Left forelimb (tissue), 1 donor: ENCODE results near the gene TBL2.
"Not testable (repeated sequence)": the region's sequence is repeated elsewhere in the genome, so short reads cannot be mapped to it uniquely, and the experiment has no call there.

Experiments
- DNase-seq: peaks from one replicate; pipeline ENCODE4 v3.0.0-alpha.2; 2018; ENCODE audit warnings: low spot score

The TBL2 gene, protein sequence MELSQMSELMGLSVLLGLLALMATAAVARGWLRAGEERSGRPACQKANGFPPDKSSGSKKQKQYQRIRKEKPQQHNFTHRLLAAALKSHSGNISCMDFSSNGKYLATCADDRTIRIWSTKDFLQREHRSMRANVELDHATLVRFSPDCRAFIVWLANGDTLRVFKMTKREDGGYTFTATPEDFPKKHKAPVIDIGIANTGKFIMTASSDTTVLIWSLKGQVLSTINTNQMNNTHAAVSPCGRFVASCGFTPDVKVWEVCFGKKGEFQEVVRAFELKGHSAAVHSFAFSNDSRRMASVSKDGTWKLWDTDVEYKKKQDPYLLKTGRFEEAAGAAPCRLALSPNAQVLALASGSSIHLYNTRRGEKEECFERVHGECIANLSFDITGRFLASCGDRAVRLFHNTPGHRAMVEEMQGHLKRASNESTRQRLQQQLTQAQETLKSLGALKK

DNA sequence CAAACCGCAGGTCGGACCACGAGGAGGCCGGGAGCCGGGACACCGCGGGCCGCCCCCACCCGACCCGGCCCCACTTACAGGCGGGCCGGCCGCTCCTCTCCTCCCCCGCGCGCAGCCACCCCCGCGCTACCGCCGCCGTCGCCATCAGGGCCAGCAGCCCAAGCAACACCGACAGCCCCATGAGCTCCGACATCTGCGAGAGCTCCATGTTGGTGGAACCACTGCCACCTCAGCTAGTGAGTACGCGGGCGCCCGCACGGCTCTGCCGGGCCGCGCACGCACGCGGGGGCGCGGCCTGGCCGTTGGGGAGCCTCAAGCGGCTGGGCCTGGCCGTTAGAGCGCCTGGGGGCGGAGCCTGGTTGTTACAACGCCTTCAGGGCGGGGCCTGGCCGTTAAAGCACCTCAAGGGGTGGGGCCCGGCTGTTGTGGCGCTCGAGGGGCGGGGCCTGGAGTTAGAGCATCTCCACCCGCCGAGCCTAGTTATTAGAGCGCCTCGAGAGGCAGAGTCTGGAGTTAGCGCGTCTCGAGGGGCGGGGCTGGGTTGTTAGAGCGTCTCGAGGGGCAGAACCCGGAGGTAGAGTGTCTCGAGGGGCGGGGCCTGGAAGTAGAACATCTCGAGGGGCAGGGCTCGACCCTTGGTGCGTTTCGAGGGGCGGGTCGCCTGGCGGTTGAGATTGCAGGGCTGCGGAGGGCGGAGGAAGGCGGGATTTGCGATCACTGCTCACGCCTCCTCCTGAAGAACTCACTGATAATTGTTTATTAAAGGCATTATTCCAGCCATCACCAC lies at the start of gene TBL2:
TBL2 (minus strand) TSS at position 238 of the 787 bp plus-strand sequence; CDS start at position 208, 30 bp downstream.
- DNase-seq: peak; percentile 98

DNA sequence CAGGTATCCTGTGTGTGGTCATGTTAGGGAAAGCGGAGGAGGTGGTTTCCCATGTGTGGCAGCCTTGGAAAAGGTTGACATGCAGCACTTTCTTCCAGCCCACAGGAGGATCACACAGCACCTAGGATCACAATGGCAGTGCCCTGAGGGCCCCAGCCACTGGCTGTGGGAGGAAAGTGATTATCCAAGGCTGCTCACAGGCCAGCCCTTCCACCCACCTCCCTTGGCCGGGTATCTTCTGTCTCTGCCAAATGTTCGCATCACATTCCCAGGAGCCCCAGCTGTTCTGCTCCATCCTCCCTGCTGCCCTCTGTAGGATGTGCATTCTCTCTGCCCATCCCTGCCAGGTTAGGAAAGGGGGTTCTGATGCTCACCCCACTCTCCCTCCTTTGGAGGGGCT lies 48.4 kb upstream of the TBL2 start:
- DNase-seq: no peak

DNA sequence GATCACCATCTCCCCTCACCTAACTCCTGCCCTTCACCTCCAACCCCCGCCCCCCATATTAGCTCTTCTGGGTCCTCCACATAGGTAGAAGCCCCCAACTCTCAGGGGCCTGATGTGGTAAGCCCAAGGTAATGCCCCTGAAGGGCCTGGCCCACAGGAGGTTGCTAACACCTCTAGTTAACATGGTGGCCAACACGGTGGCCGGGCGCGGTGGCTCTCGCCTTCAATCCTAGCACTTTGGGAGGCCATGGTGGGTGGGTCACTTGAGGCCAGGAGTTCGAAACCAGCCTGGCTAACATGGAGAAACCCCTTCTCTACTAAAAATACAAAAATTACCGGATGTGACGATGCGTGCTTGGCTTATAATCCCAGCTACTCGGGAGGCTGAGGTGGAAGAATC lies 46.9 kb upstream of the TBL2 start:
- DNase-seq: no peak

DNA sequence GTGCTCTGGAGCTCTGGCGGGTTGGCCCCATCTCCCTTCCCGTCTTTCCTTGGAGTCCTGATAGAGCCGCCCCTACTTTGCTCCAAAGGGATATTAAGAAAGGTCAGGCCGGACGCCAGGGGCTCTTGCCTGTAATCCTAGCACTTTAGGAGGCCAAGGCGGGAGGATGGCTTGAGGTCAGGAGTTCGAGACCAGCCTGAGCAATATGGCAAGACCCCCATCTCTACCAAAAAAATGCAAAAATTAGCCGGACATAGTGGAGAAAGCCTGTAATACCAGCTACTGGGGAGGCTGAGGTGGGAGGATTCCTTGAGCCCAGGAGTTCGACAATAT lies 46.3 kb upstream of the TBL2 start:
- DNase-seq: no peak

DNA sequence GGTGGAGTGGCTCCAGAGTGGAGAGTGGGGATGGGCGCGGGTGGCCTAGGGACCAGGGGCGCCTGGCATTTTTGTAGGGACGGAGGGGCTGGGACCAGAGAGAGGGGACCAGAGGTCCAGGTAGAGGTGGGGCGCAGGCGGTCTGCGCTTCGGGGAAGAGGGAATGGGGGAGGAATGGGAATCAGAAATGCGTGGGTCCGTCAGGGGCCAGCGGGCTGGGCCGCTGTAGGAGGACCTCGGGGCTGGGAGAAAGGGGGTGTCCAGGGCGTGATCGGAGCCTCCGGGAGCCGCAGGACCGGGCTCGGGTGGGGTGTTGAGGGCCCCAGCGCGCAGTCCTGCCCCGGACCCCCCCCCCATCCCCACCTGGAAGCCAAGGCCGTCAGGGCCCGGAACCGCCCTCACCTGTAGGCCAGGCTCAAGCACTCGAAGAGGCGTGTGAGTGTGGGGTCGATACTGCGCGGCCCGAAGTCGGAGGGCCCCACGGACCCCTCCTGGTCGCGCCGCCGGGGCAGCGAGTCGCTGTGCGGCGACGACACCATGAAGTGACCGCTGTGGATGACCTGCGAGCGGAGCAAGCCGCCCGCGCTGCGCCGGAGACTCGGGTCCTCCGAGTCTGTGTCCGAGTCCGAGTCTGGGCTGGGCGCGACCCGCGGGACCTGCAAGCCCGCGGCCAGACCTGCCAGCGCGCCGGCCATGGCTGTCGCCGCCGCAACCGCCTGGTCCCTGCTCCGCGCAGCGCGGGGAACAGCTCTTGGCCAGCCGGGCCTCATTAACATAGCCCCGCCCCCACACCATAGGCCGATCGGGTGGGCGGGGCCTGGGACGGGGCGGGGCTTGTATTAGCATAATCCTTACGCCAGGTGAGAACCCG lies 45.7 kb upstream of the TBL2 start, which contains the start of gene MLXIPL:
MLXIPL (minus strand) TSS at position 725 of the 871 bp plus-strand sequence; CDS start at position 695, 30 bp downstream.
- DNase-seq: no peak

DNA sequence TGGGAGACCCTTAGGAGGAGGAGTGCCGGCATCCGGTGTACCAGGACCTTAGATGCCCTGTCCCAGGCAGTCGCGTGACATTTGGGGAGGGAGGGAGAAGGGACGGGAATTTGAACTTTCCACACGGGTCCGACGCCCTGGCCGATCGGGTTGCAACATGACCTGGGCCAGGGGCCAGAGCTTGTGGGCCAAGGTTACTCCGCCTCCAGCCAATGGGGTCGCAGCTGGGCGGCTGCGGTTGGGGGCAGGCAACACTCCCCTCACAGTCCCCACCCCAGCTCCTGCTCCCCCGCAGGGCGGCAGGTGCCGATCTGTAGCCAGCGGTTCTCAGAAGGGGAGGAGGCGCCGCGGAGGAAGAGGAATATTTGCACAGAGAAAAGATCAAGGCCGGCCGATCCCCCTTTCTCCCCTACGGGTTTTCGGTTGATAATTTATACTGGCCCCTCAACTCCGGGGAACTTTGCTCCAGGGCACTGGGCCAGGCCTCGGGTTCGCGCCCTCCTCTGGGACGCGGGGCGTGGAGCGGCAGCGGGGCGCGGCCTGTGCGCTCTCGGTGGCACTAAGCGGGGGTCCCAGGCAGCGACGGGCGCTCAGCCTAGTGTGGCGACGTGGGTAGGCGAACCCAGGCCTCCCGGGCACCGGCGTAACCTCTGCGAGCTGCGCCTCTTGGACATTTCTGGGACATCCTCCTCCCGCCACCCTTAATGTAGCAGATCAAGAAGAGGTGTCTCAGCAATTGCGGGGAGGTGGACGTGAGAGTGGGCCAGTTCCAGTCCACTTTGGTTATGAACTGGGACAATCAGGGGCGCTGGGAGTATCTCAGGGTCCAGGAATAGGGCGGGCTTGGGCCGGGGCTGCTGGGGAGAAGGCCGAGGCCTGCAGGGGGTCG lies 44.8 kb upstream of the TBL2 start:
- DNase-seq: no peak

DNA sequence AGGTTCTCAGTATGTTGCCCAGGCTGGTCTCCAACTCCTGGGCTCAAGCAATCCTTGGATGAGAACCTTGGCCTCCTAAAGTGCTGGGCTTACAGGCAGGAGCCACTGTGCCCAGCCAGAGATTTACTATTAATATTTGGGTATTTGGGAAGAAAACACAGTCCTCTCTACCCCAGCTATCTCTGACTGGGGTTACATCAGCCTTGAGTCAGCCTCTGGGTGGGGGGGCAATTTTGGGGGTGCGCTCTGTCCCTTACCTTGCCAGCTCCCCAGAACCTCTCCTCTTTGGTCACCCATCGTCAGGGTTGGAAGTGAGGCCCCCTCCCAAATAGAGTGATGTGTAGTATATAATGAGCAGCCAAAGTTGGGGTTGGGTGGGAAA lies 44.1 kb upstream of the TBL2 start:
- DNase-seq: no peak

DNA sequence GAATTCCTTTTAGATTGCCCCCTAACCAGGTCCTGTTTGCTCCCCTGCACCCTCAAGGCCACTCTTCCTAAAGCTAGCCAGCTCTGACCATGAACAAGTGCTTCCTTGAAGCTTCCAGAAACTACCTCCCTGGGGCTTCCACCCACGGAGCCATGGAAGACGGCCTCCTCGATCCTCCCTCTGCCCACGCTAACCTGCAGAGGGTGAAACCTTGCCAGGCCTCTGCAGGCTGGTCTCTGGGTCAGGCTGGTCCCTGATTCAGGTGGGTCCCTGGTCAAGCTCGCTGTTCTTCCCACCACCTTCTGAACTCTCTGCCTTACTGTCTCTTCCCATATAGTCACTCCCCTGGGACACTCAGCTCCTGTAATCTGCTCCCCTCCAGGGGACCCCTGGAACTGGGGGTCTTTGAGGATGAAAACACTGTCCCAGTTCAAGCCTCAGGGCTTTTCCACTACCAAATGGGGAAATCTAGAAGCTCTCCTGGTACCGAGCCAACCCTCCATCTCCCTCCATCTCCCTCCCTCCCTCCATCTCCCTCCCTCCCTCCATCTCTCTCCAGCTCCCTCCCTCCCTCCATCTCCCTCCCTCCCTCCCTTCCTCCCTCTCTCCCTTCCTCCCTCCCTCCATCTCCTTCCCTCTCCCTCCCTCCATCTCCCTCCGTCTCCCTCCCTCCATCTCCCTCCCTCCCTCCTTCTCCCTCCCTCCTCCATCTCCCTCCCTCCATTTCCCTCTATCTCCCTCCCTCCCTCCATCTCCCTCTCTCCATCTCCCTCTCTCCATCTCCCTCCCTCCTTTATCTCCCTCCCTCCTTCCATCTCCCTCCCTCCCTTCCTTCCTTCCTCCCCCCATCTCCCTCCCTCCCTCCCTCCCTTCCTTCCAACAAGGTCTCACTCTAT lies 43.0 kb upstream of the TBL2 start:
- DNase-seq: no peak

DNA sequence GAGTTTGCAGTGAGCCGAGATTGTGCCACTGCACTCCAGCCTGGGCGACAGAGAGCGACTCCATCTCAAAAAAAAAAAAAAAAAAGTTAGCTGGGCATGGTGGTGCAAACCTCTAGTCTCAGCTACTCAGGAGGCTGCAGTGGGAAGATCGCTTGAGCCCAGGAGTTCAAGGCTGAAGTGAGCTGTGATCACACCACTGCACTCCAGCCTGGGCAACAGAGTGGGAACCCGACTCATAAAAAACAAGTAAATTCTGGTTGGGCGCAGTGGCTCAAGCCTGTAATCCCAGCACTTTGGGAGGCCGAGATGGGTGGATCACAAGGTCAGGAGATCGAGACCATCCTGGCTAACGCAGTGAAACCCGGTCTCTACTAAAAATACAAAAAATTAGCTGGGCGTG lies 41.0 kb upstream of the TBL2 start:
- DNase-seq: not testable (repeated sequence)

DNA sequence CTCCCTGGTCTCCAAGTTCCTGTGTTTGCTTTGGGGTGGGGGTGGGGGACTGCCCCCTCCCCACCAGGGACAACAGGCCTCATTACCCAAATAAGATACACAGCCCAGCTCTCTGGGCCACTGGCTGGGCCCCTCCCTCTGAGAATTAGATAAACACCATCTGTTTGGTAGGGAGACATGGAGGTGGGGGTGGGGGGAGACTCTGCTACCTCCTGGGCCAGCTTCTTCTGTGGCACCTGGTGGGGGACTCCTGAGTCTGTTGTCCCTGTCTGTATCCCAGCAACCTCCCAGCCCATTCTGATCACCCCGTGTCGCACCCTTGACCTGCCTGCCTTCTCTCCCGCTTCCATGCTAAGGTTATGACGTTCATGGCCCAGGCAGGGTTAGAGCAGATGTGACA lies 40.2 kb upstream of the TBL2 start:
- no peak for DNase-seq

DNA sequence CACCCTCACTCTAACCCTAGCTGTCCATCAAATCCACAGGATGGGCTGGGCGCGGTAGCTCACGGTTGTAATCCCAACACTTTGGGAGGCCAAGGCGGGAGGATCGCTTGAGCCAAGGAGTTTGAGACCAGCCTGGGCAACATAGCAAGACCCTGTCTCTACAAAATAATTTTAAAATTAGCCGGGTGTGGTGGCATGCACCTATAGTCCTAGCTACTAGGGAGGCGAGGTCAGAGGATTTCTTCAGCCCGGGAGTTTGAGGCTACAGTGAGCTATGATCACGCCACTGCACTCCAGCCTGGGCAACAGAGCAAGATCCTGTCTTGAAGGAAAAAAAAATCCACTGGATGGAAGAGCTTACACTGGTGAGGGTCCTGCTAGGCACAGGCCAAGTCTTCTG lies 39.1 kb upstream of the TBL2 start:
- DNase-seq: not testable (repeated sequence)

DNA sequence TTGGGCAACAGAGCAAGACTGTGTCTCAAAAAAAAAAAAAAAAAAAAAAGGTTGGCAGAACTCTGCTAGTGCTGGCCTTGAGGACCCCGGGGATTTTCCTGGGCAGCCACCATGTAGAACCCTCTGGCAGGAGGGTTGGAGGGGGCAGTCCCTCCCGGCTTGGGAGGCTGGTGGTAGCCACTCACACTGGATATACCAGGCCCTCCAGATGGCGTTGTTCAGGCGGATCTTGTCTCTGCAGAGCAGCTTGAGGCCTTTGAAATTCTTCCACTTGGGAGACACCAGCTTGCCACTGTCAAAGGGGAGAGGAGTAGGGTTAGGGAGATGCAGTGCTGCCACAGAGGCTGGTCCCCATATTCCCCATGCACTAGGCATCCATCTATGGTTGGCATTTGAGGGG lies 37.5 kb upstream of the TBL2 start:
- no peak for DNase-seq

DNA sequence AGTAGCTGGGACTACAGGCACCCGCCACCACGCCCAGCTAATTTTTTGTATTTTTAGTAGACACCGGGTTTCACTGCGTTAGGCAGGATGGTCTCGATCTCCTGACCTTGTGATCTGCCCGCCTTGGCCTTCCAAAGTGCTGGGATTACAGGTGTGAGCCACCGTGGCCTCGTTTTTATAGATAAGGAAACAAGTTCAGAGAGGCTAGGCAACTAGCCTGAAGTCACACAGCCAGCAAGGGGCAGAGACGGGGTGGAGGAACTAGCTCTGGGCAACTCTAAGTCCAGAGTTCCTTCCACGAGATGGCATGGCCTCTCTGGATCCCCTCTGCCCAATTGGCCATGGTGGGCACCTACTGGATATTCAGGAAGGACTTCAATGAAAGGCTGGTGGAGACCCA lies 36.6 kb upstream of the TBL2 start:
- not testable (repeated sequence) for DNase-seq

DNA sequence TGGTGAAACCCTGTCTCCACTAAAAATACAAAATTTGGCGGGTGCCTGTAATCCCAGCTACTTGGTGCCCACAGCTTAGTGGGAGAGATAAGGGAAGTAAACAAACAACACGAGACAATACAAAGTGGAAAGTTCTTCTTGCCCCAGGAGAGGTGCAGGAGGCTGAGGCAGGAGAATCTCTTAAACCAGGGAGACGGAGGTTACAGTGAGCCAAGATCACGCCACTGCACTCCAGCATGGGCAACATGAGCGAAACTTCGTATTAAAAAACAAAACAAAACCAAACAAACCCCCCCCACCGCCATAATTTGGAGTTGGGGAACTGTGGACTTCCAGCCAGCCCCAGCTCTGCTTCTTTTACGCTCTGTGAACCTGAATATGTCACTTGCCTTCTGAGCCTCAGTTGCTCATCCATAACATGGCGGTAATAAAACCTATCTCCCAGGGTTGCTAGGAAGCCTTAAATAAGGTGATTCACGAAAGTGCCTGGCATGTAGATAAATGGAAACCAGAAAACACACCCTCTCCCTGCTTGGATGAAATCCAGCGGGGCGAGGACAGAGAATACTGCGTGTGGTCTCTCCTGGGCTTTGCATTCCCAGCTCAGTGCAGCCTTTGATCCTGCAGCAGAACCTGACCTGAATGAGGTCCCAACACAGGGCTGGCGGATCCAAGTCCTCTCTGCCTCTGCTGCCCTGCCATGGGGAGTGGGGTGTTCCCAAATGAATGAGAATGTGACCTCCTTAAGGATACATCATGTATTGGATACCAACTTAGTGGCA lies 35.8 kb upstream of the TBL2 start:
- DNase-seq: no peak

DNA sequence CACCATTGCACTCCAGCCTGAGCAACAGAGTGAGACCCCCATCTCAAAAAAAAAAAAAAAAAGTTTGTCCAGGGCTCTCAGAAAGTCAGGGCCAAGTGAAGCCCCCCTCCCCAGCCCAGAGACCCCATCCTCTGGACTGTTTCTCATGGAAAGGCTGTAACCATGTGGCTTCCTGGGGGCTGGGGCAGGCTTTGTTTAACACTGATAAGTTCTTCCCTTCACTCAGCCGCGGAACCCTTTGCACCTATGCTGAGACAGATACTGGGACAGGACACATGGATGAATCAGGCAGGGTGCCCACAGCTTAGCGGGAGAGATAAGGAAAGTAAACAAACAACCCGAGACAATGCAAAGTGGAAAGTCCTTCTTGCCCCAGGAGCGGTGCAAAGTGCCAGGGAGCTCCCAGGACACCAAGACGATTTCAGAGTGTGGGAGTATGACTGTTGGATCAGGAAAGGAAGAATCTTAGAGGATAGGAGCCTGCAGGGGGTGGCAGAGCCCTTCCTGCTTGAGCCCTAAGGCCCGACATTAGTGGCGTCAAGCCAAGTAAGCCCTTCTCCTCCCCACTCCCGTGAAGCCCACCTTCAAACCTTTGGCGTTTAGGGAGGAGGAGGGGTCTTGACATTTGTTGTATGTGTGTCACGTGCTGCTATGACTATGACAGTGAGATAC lies 34.4 kb upstream of the TBL2 start:
- no peak for DNase-seq

DNA sequence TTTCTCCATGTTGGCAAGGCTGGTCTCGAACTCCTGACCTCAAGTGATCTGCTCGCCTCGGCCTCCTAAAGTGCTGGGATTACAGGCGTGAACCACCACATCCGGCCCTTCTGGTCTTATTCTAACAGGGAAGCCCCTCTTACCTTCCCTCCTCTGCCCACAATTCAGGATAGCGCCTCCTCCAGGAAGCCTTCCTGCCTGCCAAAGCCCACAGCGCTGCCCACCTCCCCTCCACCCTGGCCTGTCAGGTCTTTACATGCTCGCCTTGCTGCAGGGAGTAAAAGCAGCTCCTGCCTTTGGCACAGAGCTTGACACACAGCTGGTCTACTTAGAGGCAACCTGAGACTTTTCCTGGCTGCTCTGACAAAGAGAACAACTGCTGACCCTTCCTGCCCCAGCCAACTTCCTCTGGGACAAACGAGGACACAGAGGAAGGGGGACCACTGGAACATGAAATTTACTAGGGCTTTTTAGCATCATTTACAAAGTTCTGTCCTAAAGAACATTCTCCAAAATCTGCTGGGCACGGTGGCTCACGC lies 32.7 kb upstream of the TBL2 start:
- DNase-seq: no peak

DNA sequence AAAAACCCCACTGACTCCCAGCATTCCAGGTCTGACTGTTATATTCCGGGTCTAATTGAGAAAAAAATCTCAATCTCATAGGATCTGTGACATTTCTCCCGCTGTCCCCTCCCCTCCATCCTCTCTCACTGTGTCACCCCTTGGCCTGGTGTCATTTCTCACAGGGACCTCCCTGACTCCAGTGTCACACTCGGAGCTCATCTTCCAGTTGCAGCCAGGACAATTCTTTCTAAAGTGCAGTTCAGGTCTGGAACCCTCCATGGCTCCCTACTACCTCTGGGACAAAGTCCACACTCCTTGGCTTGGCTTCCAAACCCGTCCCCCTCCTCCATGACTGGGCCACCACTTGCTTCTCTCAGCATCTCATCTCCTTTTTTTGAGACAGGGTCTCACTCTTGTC lies 31.7 kb upstream of the TBL2 start:
- DNase-seq: no peak

DNA sequence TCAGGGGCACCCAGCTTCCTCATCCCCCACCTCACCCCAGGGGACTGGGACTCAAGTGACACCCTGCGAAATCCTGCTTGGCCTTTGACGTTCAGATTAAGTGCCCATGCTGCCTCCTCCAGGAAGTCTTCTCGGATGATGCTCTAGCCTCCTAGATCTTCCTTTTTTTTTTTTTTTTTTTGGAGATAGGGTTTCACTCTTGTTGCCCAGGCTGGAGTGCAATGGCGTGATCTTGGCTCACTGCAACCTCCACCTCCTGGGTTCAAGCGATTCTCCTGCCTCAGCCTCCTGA lies 29.3 kb upstream of the TBL2 start:
- DNase-seq: not testable (repeated sequence)
